Stimulated activated CD4-positive, alpha-beta T cell treated with anti-CD3 and anti-CD28 coated beads, TNF-alpha, amount 100 ng/mL, for 48 hours (primary cell): ENCODE data around the gene DDX60.

Experiments
- DNase-seq, 3 donors: peaks; one replicate each; pipeline ENCODE4 v3.0.0-alpha.2; 2020; ENCODE audit warnings: low read depth in 3 of 3

The DDX60 gene

GRCh38 chr4:168208957-168209614 lies 109.5 kb downstream of the DDX60 start:
- DNase-seq, result no peak

GRCh38 chr4:168203233-168203911 lies 115.2 kb downstream of the DDX60 start:
- no peak for DNase-seq

- no peak for DNase-seq
Observed at GRCh38 chr4:168200685-168201084, 117.9 kb downstream of the DDX60 start.

GRCh38 chr4:168199260-168199957 lies 119.1 kb downstream of the DDX60 start:
- DNase-seq, result no peak

- no peak for DNase-seq
Observed at GRCh38 chr4:168197926-168198325, 120.6 kb downstream of the DDX60 start.

- DNase-seq, result no peak
Observed at GRCh38 chr4:168188754-168189153, 129.8 kb downstream of the DDX60 start.

GRCh38 chr4:168183717-168184571 lies 134.6 kb downstream of the DDX60 start:
- DNase-seq, result no peak

- no peak for DNase-seq
Observed at GRCh38 chr4:168177546-168178149, 140.9 kb downstream of the DDX60 start.

GRCh38 chr4:168174308-168174707 lies 144.2 kb downstream of the DDX60 start:
- DNase-seq, result no peak

- DNase-seq, result no peak
Observed at GRCh38 chr4:168167714-168168284, 150.8 kb downstream of the DDX60 start.
